Measurements from ENCODE around the gene IQCK. TPM values are rescaled to one million over a fixed set of nuclear protein-coding genes. Genes with fewer than 3 reads are reported as not detected.

Gene IQCK
- total RNA-seq, 1 donor from 2014 or later: 1.3 TPM

GRCh38 chr16:19735074-19735867, 17.2 kb downstream of the IQCK start:
- Histone ChIP-seq H3K27me3 (ENCODE audit: control insufficient read depth, insufficient read depth, low read length) (no peaks in the 10 kb centered on the region), H3K4me3 (ENCODE audit: low read depth, low read length) (no peak overlapping the region), H3K36me3 (ENCODE audit: control insufficient read depth, insufficient read depth, low read length) (no peaks in the 10 kb centered on the region)
- TF ChIP-seq CTCF (IDR thresholded peaks at IDR 0.05; ENCODE audit: insufficient read depth, low read length, severe bottlenecking): no peak
- no peak for DNase-seq (ENCODE audit: low read depth)
- no peak for FAIRE-seq

GRCh38 chr16:19737306-19738038, 19.4 kb downstream of the IQCK start:
- no peak for TF ChIP-seq CTCF (IDR thresholded peaks at IDR 0.05; ENCODE audit: insufficient read depth, low read length, severe bottlenecking)
- H3K36me3 ChIP-seq (ENCODE audit: control insufficient read depth, insufficient read depth, low read length): no peaks in the 10 kb centered on the region
- DNase-seq (ENCODE audit: low read depth) (no peak), FAIRE-seq (no peak)
- no peaks in the 10 kb centered on the region for H3K27me3 ChIP-seq (ENCODE audit: control insufficient read depth, insufficient read depth, low read length)
- no peak overlapping the region for H3K4me3 ChIP-seq (ENCODE audit: low read depth, low read length)

GRCh38 chr16:19741354-19741753, 23.3 kb downstream of the IQCK start:
- Histone ChIP-seq H3K4me3 (ENCODE audit: low read depth, low read length) (no peak overlapping the region), H3K27me3 (ENCODE audit: control insufficient read depth, insufficient read depth, low read length) (no peaks in the 10 kb centered on the region), H3K36me3 (ENCODE audit: control insufficient read depth, insufficient read depth, low read length) (no peaks in the 10 kb centered on the region)
- FAIRE-seq: no peak
- DNase-seq (ENCODE audit: low read depth): no peak
- no peak for TF ChIP-seq CTCF (IDR thresholded peaks at IDR 0.05; ENCODE audit: insufficient read depth, low read length, severe bottlenecking)

- FAIRE-seq (no peak), DNase-seq (ENCODE audit: low read depth) (no peak)
- Histone ChIP-seq H3K27me3 (ENCODE audit: control insufficient read depth, insufficient read depth, low read length) (no peaks in the 10 kb centered on the region), H3K36me3 (ENCODE audit: control insufficient read depth, insufficient read depth, low read length) (no peaks in the 10 kb centered on the region), H3K4me3 (ENCODE audit: low read depth, low read length) (no peak overlapping the region)
- TF ChIP-seq CTCF (IDR thresholded peaks at IDR 0.05; ENCODE audit: insufficient read depth, low read length, severe bottlenecking): no peak
Measured at GRCh38 chr16:19743816-19744159, 25.7 kb downstream of the IQCK start.

- TF ChIP-seq CTCF (IDR thresholded peaks at IDR 0.05; ENCODE audit: insufficient read depth, low read length, severe bottlenecking): no peak
- Histone ChIP-seq H3K4me3 (ENCODE audit: low read depth, low read length) (no peak overlapping the region), H3K27me3 (ENCODE audit: control insufficient read depth, insufficient read depth, low read length) (no peaks in the 10 kb centered on the region), H3K36me3 (ENCODE audit: control insufficient read depth, insufficient read depth, low read length) (no peaks in the 10 kb centered on the region)
- FAIRE-seq: no peak
- no peak for DNase-seq (ENCODE audit: low read depth)
Measured at GRCh38 chr16:19744670-19745069, 26.6 kb downstream of the IQCK start.
